Gastroesophageal sphincter (tissue), 3 donors: Measurements from ENCODE around the gene NCOR2.

ENCODE experiments used
- CTCF ChIP-seq, 4 experiments: fragments of 200-600 bp in 2 of 4; fragments of 450-650 bp in 2 of 4; sonication (generic) in 1 of 4; IDR thresholded peaks; one replicate each; pipeline ENCODE4 v1.5.1; 2017 to 2019; ENCODE audit warnings: antibody characterized with exemption in 4 of 4, mild to moderate bottlenecking in 2 of 4, moderate library complexity in 2 of 4
- POLR2A ChIP-seq, 2 donors: fragments of 450-650 bp; IDR thresholded peaks; one replicate each; pipeline ENCODE4 v1.6.1; 2017; ENCODE audit warnings: antibody characterized with exemption in 2 of 2, mild to moderate bottlenecking in 2 of 2, moderate library complexity in 1 of 2
- POLR2AphosphoS5 ChIP-seq: sonication (generic); formaldehyde crosslinking; IDR thresholded peaks from one replicate; pipeline ENCODE4 v1.6.1; 2017; ENCODE audit warnings: antibody characterized with exemption

DNA sequence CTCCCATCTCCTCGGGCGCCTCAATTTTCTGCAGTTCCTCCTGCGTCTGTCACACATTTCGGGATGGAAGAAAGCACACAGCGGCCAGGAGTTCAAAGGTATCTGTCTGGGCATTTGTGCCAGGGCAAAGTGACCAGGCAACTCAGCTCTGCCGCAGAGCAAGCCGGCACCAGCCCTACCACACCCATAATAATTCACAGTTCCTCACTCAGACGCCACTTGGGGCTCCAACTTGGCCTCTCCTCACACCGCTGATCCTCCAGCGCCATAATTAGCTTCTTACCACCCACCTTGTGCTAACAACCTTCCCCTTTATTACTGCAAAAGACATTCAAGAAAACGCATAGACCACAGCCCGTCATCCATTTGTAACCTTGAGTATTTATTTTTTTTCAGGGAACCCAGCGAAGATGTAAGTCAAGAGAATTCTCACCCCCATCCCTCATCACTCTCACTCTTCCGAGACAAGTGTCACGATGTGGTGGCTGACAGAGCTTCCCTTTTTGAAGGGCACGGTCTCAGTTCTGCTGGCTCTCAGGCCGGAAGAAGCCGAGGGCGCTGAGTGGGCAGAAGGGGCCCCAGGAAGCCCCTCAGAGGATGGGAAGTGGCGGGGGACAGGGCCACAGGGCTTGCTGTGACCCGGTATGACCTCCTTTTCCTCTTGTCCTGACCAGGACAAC lies 25.2 kb upstream of the NCOR2 start:
- no peak for TF ChIP-seq POLR2A (IDR thresholded peaks at IDR 0.05)
- TF ChIP-seq CTCF (IDR thresholded peaks at IDR 0.05) = no peak
- no peak for TF ChIP-seq POLR2AphosphoS5
